SH-SY5Y (cell line): Measurements from ENCODE around the gene MRPL53.

Experiments used
- GATA2 ChIP-seq: IDR thresholded peaks from 2 replicates; pipeline ENCODE4 v1.6.1; 2011; ENCODE audit warnings: mild to moderate bottlenecking, low read depth, low read length
- GATA3 ChIP-seq: IDR thresholded peaks from 2 replicates; pipeline ENCODE4 v1.6.1; 2011; ENCODE audit warnings: low read depth, mild to moderate bottlenecking, low read length, moderate library complexity

MRPL53 gene

GRCh38 chr2:74474481-74474880 lies 2.0 kb upstream of the MRPL53 start:
- no peak for TF ChIP-seq GATA2
- no peak for TF ChIP-seq GATA3

- no peak for TF ChIP-seq GATA2
- no peak for TF ChIP-seq GATA3
Observed at GRCh38 chr2:74472945-74473258, 422 bp upstream of the MRPL53 start.

- TF ChIP-seq GATA3 (no peak), GATA2 (no peak)
Observed at GRCh38 chr2:74471332-74472065, 981 bp downstream of the MRPL53 start.

- TF ChIP-seq GATA2 (no peak), GATA3 (no peak)
Observed at GRCh38 chr2:74464406-74464805, 8.1 kb downstream of the MRPL53 start.

GRCh38 chr2:74462786-74463105 lies 9.7 kb downstream of the MRPL53 start:
- TF ChIP-seq GATA2 (no peak), GATA3 (no peak)

GRCh38 chr2:74462054-74462785 lies 10.3 kb downstream of the MRPL53 start:
- TF ChIP-seq GATA2 = no peak
- TF ChIP-seq GATA3 = no peak

GRCh38 chr2:74461187-74462053 lies 11.1 kb downstream of the MRPL53 start:
- TF ChIP-seq GATA2 (no peak), GATA3 (no peak)

- no peak for TF ChIP-seq GATA3
Observed at GRCh38 chr2:74458938-74459363, 13.5 kb downstream of the MRPL53 start.

- TF ChIP-seq GATA2 (no peak), GATA3 (no peak)
Observed at GRCh38 chr2:74458132-74458937, 14.1 kb downstream of the MRPL53 start, which contains the start of gene WBP1. Gene WBP1, plus strand, starts transcription at chr2:74458438. Its CDS starts 165 bp downstream, at chr2:74458603.

GRCh38 chr2:74457549-74458131 lies 14.8 kb downstream of the MRPL53 start:
- TF ChIP-seq GATA2 = no peak
- TF ChIP-seq GATA3 = no peak

- TF ChIP-seq GATA2 (no peak), GATA3 (no peak)
Observed at GRCh38 chr2:74457129-74457548, 15.3 kb downstream of the MRPL53 start.

GRCh38 chr2:74454654-74455511 lies 17.6 kb downstream of the MRPL53 start, which contains the start of gene INO80B:
Gene INO80B, plus strand, starts transcription at chr2:74455087. Its CDS starts 30 bp downstream, at chr2:74455117.
- TF ChIP-seq GATA2 (no peak), GATA3 (no peak)

- TF ChIP-seq GATA2 (no peak), GATA3 (no peak)
Observed at GRCh38 chr2:74450570-74451190, 21.8 kb downstream of the MRPL53 start.
